Measurements from ENCODE around the gene PIP5K1C. TPM values are rescaled to one million over a fixed set of nuclear protein-coding genes. Genes with fewer than 3 reads are reported as not detected.

Gene PIP5K1C
- total RNA-seq, 4 donors from 2014 or later: 25.4 to 91.1 (median 36.4) TPM

DNA sequence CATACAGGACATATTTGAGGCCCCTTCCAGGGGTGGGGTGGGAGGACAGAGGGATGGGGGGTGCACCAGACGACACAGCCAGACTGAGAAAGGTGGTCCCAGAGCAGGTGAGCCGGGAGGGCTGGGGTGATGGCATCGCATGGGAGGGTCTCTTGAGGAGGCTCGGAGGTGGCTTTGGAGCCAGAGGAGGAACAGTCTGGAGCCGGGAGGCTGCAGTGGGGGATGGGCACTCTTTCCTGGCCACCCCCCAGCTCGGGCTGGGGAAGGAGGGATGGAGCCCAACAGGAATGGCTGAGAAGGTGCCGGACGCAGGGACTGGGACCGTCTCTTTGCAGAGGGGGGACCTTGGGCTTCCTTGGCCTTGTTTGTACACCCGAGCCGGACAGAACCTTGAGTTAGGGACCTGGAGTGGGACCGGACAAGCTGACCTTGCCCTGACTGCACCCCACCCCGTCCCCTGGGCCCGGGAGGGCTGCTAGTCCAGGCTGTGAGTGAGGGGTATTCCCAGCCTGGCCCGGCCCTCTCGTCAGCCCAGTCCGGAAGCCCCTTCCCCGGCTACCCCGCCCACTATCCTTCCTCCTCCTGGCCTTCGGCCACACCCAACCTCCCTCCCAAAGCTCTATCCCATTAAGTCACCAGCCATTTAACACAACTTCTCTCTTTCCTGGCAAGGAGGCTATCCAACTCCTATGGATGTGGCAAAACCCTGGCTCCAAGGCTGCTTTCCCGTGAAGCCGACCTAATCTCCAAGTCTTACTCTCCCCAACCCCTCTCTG is 92.8 kb downstream of the PIP5K1C start:
- DNase-seq: no peak
- peak overlapping the region; percentile 33 to 51 (median 38) for H3K4me3 ChIP-seq
- in situ Hi-C loops (cut with MboI; ENCODE audit: low pct_ligation_motif_present in 1 of 4, low pct_unique_long_range_greater_than_20kb in 1 of 4, low sequenced_read_pairs in 3 of 4) (no loop called here), intact Hi-C loops (cut with DNase I; ENCODE audit: low total_unique reads) (no loop called here)
- H3K4me1 ChIP-seq: peaks cover 7 to 32% (median 25%) of the 10 kb centered on the region in 4 donors
- no peaks in the 10 kb centered on the region for H3K9me3 ChIP-seq
- peak overlapping the region; percentile 54 to 69 (median 68) for H3K27ac ChIP-seq
- WGBS, 2 donors (ENCODE audit: low coverage in 1 of 2): 20 to 24% methylated on average over 1 to 22 of the region's 22 CpGs
- H3K27me3 ChIP-seq: peaks cover 4% of the 10 kb centered on the region
- TF ChIP-seq POLR2A (IDR thresholded peaks at IDR 0.05): no peak
- TF ChIP-seq POLR2AphosphoS5 (IDR thresholded peaks at IDR 0.05): no peak
- TF ChIP-seq, protein P1, sequence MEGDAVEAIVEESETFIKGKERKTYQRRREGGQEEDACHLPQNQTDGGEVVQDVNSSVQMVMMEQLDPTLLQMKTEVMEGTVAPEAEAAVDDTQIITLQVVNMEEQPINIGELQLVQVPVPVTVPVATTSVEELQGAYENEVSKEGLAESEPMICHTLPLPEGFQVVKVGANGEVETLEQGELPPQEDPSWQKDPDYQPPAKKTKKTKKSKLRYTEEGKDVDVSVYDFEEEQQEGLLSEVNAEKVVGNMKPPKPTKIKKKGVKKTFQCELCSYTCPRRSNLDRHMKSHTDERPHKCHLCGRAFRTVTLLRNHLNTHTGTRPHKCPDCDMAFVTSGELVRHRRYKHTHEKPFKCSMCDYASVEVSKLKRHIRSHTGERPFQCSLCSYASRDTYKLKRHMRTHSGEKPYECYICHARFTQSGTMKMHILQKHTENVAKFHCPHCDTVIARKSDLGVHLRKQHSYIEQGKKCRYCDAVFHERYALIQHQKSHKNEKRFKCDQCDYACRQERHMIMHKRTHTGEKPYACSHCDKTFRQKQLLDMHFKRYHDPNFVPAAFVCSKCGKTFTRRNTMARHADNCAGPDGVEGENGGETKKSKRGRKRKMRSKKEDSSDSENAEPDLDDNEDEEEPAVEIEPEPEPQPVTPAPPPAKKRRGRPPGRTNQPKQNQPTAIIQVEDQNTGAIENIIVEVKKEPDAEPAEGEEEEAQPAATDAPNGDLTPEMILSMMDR (IDR thresholded peaks at IDR 0.05): no peak
- no peak for TF ChIP-seq EP300 (IDR thresholded peaks at IDR 0.05; ENCODE audit: low read depth)
- H3K36me3 ChIP-seq: peaks cover 0 to 10% (median 0%) of the 10 kb centered on the region in 4 donors

DNA sequence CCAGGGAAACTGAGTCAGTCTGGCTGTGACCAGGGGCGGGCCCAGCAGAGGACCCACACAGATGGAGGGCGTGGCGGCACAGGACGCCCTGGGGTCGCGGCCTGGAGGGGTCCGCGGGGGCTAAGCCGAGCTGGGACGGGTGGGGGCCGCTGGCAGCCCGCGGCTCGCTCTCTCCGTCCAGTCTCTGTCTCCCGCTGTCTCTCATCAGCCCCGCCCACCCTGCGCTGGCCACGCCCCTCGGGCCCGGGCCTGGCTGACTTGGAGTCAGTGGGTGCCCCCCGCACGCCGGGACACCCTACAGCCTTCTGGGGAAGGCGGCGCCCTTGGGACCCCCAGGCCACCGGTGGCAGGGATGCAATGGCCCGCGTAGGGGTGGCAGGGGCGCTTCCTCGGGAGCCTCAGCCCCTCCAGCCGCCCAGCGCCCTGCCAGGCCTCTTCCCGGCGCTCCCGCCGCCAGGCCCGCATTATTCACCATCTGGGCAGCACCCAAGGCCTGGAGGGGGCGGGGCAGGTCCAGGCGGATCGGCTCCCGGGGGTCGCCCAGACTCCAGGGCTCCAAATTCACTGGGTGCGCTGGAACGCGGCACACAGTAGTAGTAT is 93.5 kb downstream of the PIP5K1C start, which contains the start of gene TBXA2R:
Gene TBXA2R (minus strand): TSS at position 186 of the 600 bp plus-strand sequence. CDS start 6,241 bp downstream, outside the sequence.
- H3K9me3 ChIP-seq: no peaks in the 10 kb centered on the region
- H3K4me1 ChIP-seq: peaks cover 7 to 32% (median 25%) of the 10 kb centered on the region in 4 donors
- TF ChIP-seq EP300 (IDR thresholded peaks at IDR 0.05; ENCODE audit: low read depth): no peak
- H3K27ac ChIP-seq: peak within 1 kb of the TSS; percentile 54 to 69 (median 68)
- 3% methylated on average over 37 of the region's 46 CpGs; no CpG with 5 or more reads in 1 of the 2 donors for WGBS, 2 donors (ENCODE audit: low coverage in 1 of 2)
- peaks cover 0 to 7% (median 0%) of the 10 kb centered on the region in 4 donors for H3K36me3 ChIP-seq
- peak; percentile 75 for DNase-seq
- intact Hi-C loops (cut with DNase I; ENCODE audit: low total_unique reads) (no loop called here), in situ Hi-C loops (cut with MboI; ENCODE audit: low pct_ligation_motif_present in 1 of 4, low pct_unique_long_range_greater_than_20kb in 1 of 4, low sequenced_read_pairs in 3 of 4) (no loop called here)
- peaks cover 4% of the 10 kb centered on the region for H3K27me3 ChIP-seq
- H3K4me3 ChIP-seq: peak within 1 kb of the TSS; percentile 33 to 51 (median 38)

DNA sequence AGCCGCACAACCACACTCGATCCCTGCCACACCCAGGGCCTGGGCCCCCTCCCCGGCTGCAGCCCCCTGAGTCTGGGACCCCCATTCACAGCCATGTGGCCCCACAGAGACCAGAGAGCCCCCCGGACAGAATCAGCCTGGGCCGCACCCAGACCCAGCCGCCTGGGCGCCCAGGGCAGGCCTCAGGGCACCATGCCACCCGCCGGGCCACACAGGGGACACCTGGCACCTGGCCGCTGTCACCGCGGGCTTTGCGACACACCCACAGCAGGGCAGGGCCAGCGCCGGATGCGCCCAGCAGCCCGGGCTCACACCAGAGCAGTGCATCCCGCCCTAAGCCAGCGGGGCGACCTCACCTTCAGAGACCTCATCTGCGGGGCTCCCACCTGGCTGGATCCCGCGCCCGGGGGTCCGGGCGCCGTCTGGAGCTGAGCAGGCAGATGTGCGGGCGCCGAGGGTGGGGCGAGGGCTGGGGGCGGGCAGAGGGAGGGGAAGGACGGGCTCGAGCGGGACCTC is 94.0 kb downstream of the PIP5K1C start:
- no peaks in the 10 kb centered on the region for H3K9me3 ChIP-seq
- peaks cover 4% of the 10 kb centered on the region for H3K27me3 ChIP-seq
- peak; percentile 80 for DNase-seq
- TF ChIP-seq, protein P1 (IDR thresholded peaks at IDR 0.05): no peak
- TF ChIP-seq POLR2AphosphoS5 (IDR thresholded peaks at IDR 0.05) (no peak), POLR2A (IDR thresholded peaks at IDR 0.05) (no peak), EP300 (IDR thresholded peaks at IDR 0.05; ENCODE audit: low read depth) (no peak)
- WGBS, 2 donors (ENCODE audit: low coverage in 1 of 2): 10% methylated on average over 3 of the region's 35 CpGs; no CpG with 5 or more reads in 1 of the 2 donors
- intact Hi-C loops (cut with DNase I; ENCODE audit: low total_unique reads) (no loop called here), in situ Hi-C loops (cut with MboI; ENCODE audit: low pct_ligation_motif_present in 1 of 4, low pct_unique_long_range_greater_than_20kb in 1 of 4, low sequenced_read_pairs in 3 of 4) (no loop called here)
- peaks cover 0 to under 1% (median 0%) of the 10 kb centered on the region in 4 donors for H3K36me3 ChIP-seq
- peak overlapping the region; percentile 54 to 69 (median 68) for H3K27ac ChIP-seq
- H3K4me1 ChIP-seq: peaks cover 7 to 32% (median 25%) of the 10 kb centered on the region in 4 donors
- peak overlapping the region; percentile 33 to 51 (median 38) for H3K4me3 ChIP-seq

DNA sequence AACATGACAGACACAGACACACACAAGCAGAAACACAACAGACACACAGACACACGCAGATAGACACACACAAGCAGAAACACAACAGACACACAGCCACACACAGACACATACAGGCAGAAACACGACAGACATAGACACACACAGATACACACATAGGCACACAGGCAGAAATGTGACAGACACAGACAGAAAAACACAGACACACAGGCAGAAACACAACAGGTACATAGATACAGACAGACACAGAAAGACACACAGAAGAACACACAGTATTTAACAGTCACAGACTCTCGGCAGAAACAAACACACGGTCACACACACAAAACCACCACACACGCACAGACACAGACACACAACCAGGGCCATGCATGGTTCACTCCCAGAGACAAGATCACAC is 94.5 kb downstream of the PIP5K1C start:
- WGBS, 2 donors (ENCODE audit: low coverage in 1 of 2): 24 to 86% methylated on average over 1 to 5 of the region's 5 CpGs
- Histone ChIP-seq H3K4me1 (peaks cover 7 to 32% (median 25%) of the 10 kb centered on the region in 4 donors), H3K27me3 (peaks cover 4% of the 10 kb centered on the region), H3K4me3 (peak overlapping the region in 3 of 4 donors; percentile 34 to 51 (median 43)), H3K36me3 (no peaks in the 10 kb centered on the region), H3K9me3 (no peaks in the 10 kb centered on the region), H3K27ac (peak overlapping the region; percentile 54 to 69 (median 68))
- in situ Hi-C loops (cut with MboI; ENCODE audit: low pct_ligation_motif_present in 1 of 4, low pct_unique_long_range_greater_than_20kb in 1 of 4, low sequenced_read_pairs in 3 of 4): no loop called here
- intact Hi-C loops (cut with DNase I; ENCODE audit: low total_unique reads): no loop called here
- TF ChIP-seq, protein P1 (IDR thresholded peaks at IDR 0.05): no peak
- TF ChIP-seq POLR2AphosphoS5 (IDR thresholded peaks at IDR 0.05) (no peak), EP300 (IDR thresholded peaks at IDR 0.05; ENCODE audit: low read depth) (no peak), POLR2A (IDR thresholded peaks at IDR 0.05) (no peak)
- DNase-seq: no peak
